Bronchial epithelial cell (primary cell): ENCODE measurements around the gene JMJD1C. TPM values are rescaled to one million over a fixed set of nuclear protein-coding genes. Genes with fewer than 3 reads are reported as not detected.

Source experiments
- DNase-seq: peaks from one replicate; pipeline ENCODE4 v3.0.0-alpha.2; 2010; ENCODE audit warnings: low read depth
- FAIRE-seq: peaks from 2 replicates; lab custom pipeline; 2011; peaks lifted over from hg19 to GRCh38; lab: Jason Lieb, UNC
- H3K27me3 ChIP-seq: 2 replicates; pipeline ENCODE4 v1.5.1; 2011; ENCODE audit warnings: low read length; ENCODE audit not compliant: control insufficient read depth, insufficient read depth
- H3K36me3 ChIP-seq: 2 replicates; pipeline ENCODE4 v1.5.1; 2011; ENCODE audit warnings: low read length; ENCODE audit not compliant: control insufficient read depth, insufficient read depth
- H3K4me3 ChIP-seq: 2 replicates; pipeline ENCODE4 v1.5.1; 2011; ENCODE audit warnings: mild to moderate bottlenecking, low read depth, low read length, control low read depth
- total RNA-seq: library from RNA; depleted of rRNA; stranded (reverse); fragments of >200 nt; gene quantifications from 2 replicates; pipeline ENCODE4 v1.2.1, GENCODE V29; 2014
- TF ChIP-seq, protein P1 (sequence below): IDR thresholded peaks from 2 replicates; pipeline ENCODE4 v1.5.1; 2011; ENCODE audit warnings: mild to moderate bottlenecking, moderate library complexity, low read length, control low read depth, inconsistent platforms; ENCODE audit not compliant: insufficient read depth, severe bottlenecking

The JMJD1C gene
- total RNA-seq, 1 donor from 2014 or later = 72.1 TPM

DNA sequence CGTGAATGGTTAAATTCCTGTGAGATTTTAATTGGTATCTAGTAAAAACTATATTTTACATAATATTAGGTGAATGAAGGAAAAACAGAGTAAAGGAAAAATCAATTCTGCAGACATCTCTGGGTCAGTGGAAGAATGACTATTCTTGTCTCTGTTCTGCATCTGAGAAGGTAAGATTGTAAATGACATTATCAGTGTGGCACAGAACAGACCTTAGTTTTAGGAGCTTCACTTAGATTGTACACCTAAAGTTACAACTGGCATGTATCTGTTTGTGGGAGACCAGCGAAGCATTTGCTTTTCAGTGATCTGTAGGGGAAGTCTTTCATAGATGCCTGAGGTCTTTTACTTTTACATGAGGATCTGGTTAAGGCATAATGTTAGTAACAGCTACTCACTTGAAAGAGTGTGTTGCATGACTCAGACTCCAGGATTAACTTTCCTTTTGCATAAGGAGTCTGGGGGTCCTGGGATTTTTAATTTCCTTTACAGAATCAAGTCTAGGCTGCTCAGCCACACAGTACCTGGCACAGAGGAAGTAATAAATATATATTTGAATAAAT lies 56.2 kb downstream of the JMJD1C start:
- Histone ChIP-seq H3K36me3 (no peaks in the 10 kb centered on the region), H3K4me3 (no peak overlapping the region), H3K27me3 (no peaks in the 10 kb centered on the region)
- DNase-seq (peak; percentile 53), FAIRE-seq (no peak)
- TF ChIP-seq, protein P1, sequence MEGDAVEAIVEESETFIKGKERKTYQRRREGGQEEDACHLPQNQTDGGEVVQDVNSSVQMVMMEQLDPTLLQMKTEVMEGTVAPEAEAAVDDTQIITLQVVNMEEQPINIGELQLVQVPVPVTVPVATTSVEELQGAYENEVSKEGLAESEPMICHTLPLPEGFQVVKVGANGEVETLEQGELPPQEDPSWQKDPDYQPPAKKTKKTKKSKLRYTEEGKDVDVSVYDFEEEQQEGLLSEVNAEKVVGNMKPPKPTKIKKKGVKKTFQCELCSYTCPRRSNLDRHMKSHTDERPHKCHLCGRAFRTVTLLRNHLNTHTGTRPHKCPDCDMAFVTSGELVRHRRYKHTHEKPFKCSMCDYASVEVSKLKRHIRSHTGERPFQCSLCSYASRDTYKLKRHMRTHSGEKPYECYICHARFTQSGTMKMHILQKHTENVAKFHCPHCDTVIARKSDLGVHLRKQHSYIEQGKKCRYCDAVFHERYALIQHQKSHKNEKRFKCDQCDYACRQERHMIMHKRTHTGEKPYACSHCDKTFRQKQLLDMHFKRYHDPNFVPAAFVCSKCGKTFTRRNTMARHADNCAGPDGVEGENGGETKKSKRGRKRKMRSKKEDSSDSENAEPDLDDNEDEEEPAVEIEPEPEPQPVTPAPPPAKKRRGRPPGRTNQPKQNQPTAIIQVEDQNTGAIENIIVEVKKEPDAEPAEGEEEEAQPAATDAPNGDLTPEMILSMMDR = no peak

DNA sequence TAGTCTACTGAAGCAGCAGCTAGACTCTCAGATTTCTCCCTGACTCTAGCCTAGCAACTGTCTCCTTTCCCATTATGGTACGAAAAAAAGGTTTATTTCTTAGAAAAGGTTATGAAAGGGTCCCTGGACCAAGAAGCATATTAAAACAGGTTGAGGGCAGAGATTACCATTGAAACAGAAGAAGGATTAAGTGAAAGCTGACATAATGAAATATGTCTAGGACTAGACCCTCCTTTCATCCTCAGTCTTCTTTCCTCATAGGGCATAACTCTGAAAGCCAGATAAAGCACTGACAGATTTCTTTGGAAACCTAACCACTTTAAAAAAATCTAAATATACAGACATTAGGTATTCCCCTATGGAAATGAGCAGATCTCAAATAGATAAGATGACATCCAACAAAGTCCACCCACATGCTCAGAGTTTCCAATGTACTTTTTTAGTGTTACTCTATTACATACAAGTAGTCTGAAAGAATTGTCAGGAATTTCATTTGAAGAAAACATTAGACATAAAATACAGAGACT lies 58.6 kb downstream of the JMJD1C start:
- Histone ChIP-seq H3K36me3 (no peaks in the 10 kb centered on the region), H3K4me3 (no peak overlapping the region), H3K27me3 (no peaks in the 10 kb centered on the region)
- FAIRE-seq (no peak), DNase-seq (no peak)
- TF ChIP-seq, protein P1 = no peak

DNA sequence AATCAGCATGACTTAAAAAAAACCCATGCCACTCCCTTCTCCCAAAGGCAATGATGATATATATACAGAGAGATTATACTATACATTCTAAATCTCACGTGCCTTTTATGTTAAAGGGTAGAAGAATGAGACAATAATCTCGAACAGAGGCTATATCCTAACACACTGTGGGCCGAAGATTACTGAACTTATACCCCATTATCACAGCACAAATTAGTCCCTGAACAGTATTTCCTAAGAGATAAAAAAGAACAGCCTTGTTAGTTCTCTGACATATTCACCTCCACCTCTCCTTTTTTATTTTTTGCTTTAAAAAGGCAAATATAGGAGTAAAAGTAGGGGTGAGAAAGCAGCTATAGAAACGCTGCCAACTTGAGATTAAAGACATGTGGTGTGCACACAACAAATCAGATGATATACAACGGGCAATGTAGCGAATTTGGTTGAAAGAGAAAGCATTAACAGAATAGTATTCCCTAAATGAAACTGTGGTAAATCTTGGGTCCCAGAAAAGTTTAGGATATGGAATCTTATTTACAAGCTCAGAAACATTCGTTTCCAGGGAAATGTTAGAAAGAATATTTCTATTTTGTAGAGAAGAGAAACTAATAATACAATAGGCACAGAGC lies 69.5 kb downstream of the JMJD1C start:
- DNase-seq (no peak), FAIRE-seq (no peak)
- H3K27me3 ChIP-seq = no peaks in the 10 kb centered on the region
- no peaks in the 10 kb centered on the region for H3K36me3 ChIP-seq
- TF ChIP-seq, protein P1 = no peak
- no peak overlapping the region for H3K4me3 ChIP-seq

DNA sequence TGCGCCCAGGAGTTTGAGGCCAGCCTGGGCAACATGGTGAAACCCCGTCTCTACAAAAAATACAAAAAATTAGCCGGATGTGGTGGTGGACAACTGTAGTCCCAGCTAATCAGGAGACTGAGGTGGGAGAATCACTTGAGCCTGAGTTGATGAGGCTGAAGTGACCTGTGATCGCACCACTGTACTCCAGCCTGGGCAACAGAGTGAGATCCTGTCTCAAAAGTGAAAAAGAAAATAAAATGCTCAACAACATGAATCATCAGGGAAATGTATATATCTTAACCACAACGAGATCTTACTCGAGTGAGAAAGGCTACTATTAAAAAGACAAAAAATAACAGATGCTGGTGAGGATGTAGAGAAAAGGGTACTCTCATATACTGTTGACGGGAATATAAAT lies 72.7 kb downstream of the JMJD1C start:
- Histone ChIP-seq H3K36me3 (no peaks in the 10 kb centered on the region), H3K27me3 (no peaks in the 10 kb centered on the region), H3K4me3 (no peak overlapping the region)
- FAIRE-seq (no peak), DNase-seq (no peak)
- TF ChIP-seq, protein P1 = no peak

DNA sequence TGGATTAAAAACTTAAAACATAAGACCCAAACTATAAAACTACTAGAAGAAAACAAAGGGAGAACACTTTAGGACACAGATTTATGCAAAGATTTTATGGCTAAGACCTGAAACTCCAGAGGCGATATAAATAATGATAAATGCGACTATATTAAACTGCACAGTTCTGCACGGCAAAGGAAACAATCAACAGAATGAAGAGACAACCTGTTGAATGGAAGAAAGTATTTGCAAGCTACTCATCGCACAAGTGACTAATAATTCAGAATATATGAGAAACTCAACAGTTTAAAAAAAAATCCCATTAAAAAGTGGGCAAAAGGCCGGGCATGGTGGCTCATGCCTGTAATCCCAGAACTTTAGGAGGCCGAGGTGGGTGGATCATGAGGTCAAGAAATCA lies 73.6 kb downstream of the JMJD1C start:
- TF ChIP-seq, protein P1 = no peak
- no peak for FAIRE-seq

More for the DNA sequence above, 73.6 kb downstream of the JMJD1C start:
- Histone ChIP-seq H3K4me3 (no peak overlapping the region), H3K27me3 (no peaks in the 10 kb centered on the region), H3K36me3 (no peaks in the 10 kb centered on the region)
- no peak for DNase-seq
